ENCODE data around the gene NEUROD4. TPM values are rescaled to one million over a fixed set of nuclear protein-coding genes. Genes with fewer than 3 reads are reported as not detected.

Gene NEUROD4
- total RNA-seq, 1 experiment from 2014 or later = not detected

GRCh38 chr12:55037351-55037987, 17.7 kb downstream of the NEUROD4 start:
- no peak for DNase-seq
- Histone ChIP-seq H3K27me3 (ENCODE audit: low read length) (no peaks in the 10 kb centered on the region), H3K9ac (ENCODE audit: low read length) (no peak overlapping the region), H2AFZ (ENCODE audit: low read length) (no peak overlapping the region), H4K20me1 (ENCODE audit: insufficient read depth, low read depth, low read length) (no peaks in the 10 kb centered on the region), H3K27ac (ENCODE audit: low read length) (no peak overlapping the region), H3K9me2 (replicated peaks; ENCODE audit: insufficient read depth, low read length) (no peaks in the 10 kb centered on the region), H3K36me3 (ENCODE audit: insufficient read depth, low read length) (no peaks in the 10 kb centered on the region), H3K4me1 (ENCODE audit: low read length) (no peaks in the 10 kb centered on the region), H3K4me2 (ENCODE audit: low read depth, low read length, poor library complexity, severe bottlenecking) (no peak overlapping the region), H3K4me3 (ENCODE audit: low read length) (no peak overlapping the region), H3K9me3 (ENCODE audit: low read length) (no peaks in the 10 kb centered on the region), H3K79me2 (ENCODE audit: low read length) (no peaks in the 10 kb centered on the region)

GRCh38 chr12:55039395-55040354, 19.9 kb downstream of the NEUROD4 start:
- no peaks in the 10 kb centered on the region for H3K27me3 ChIP-seq (ENCODE audit: low read length)
- no peaks in the 10 kb centered on the region for H4K20me1 ChIP-seq (ENCODE audit: insufficient read depth, low read depth, low read length)
- H3K4me3 ChIP-seq (ENCODE audit: low read length) = no peak overlapping the region
- DNase-seq = no peak
- H3K4me2 ChIP-seq (ENCODE audit: low read depth, low read length, poor library complexity, severe bottlenecking) = no peak overlapping the region
- no peaks in the 10 kb centered on the region for H3K36me3 ChIP-seq (ENCODE audit: insufficient read depth, low read length)
- H3K9me2 ChIP-seq (replicated peaks; ENCODE audit: insufficient read depth, low read length) = no peaks in the 10 kb centered on the region
- H2AFZ ChIP-seq (ENCODE audit: low read length) = no peak overlapping the region
- no peaks in the 10 kb centered on the region for H3K4me1 ChIP-seq (ENCODE audit: low read length)
- H3K79me2 ChIP-seq (ENCODE audit: low read length) = no peaks in the 10 kb centered on the region
- no peak overlapping the region for H3K27ac ChIP-seq (ENCODE audit: low read length)
- no peaks in the 10 kb centered on the region for H3K9me3 ChIP-seq (ENCODE audit: low read length)
- no peak overlapping the region for H3K9ac ChIP-seq (ENCODE audit: low read length)

DNA sequence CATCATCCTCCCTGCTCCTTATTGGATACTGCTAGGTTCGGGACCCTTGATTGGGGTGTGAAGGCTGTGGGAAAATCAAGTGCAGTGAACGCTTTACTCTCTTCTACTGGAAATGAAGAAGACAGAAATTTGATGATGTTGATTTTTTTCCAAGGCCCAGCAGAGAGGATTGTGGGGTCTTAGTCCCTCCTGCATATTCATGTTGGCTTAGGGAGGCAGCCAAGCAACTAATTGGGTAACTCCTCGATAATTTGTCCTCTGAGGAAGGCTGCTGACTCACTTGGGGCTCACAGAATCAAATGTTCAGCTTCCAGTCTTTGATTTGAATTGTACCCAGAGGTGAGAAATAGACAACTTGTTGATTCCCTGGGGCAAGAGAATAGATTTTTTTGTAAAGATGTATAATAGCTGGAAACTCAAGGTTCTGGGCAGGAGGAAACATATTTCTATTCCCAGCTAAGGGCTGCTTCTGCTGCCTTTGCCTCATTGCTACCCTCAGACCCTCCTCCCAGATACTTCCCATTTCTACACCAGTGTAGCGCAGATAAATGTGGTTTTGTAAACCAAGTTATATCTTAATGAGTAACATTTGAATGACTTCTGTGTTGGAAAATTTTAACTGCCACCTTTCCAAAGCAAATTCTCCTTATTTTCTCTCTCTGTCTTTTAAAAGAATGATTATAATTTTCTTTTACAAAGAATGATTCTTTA, 21.7 kb downstream of the NEUROD4 start:
- Histone ChIP-seq H3K27ac (ENCODE audit: low read length) (no peak overlapping the region), H3K27me3 (ENCODE audit: low read length) (no peaks in the 10 kb centered on the region), H4K20me1 (ENCODE audit: insufficient read depth, low read depth, low read length) (no peaks in the 10 kb centered on the region), H3K79me2 (ENCODE audit: low read length) (no peaks in the 10 kb centered on the region), H2AFZ (ENCODE audit: low read length) (no peak overlapping the region), H3K4me3 (ENCODE audit: low read length) (no peak overlapping the region), H3K9me2 (replicated peaks; ENCODE audit: insufficient read depth, low read length) (no peaks in the 10 kb centered on the region), H3K4me2 (ENCODE audit: low read depth, low read length, poor library complexity, severe bottlenecking) (no peak overlapping the region), H3K4me1 (ENCODE audit: low read length) (no peaks in the 10 kb centered on the region), H3K9ac (ENCODE audit: low read length) (no peak overlapping the region), H3K9me3 (ENCODE audit: low read length) (no peaks in the 10 kb centered on the region), H3K36me3 (ENCODE audit: insufficient read depth, low read length) (no peaks in the 10 kb centered on the region)
- no peak for DNase-seq

- H3K4me1 ChIP-seq (ENCODE audit: low read length) = no peaks in the 10 kb centered on the region
- no peak for DNase-seq
- no peaks in the 10 kb centered on the region for H3K27me3 ChIP-seq (ENCODE audit: low read length)
- no peak overlapping the region for H2AFZ ChIP-seq (ENCODE audit: low read length)
- H3K9ac ChIP-seq (ENCODE audit: low read length) = no peak overlapping the region
- no peaks in the 10 kb centered on the region for H3K79me2 ChIP-seq (ENCODE audit: low read length)
- H4K20me1 ChIP-seq (ENCODE audit: insufficient read depth, low read depth, low read length) = no peaks in the 10 kb centered on the region
- H3K4me2 ChIP-seq (ENCODE audit: low read depth, low read length, poor library complexity, severe bottlenecking) = no peak overlapping the region
- H3K36me3 ChIP-seq (ENCODE audit: insufficient read depth, low read length) = no peaks in the 10 kb centered on the region
- H3K9me2 ChIP-seq (replicated peaks; ENCODE audit: insufficient read depth, low read length) = no peaks in the 10 kb centered on the region
- no peak overlapping the region for H3K4me3 ChIP-seq (ENCODE audit: low read length)
- no peak overlapping the region for H3K27ac ChIP-seq (ENCODE audit: low read length)
- no peaks in the 10 kb centered on the region for H3K9me3 ChIP-seq (ENCODE audit: low read length)
These were observed 23.8 kb downstream of the NEUROD4 start for GRCh38 chr12:55043542-55043941.

GRCh38 chr12:55044135-55044534, 24.4 kb downstream of the NEUROD4 start:
- Histone ChIP-seq H3K4me1 (ENCODE audit: low read length) (no peaks in the 10 kb centered on the region), H3K9ac (ENCODE audit: low read length) (no peak overlapping the region), H3K79me2 (ENCODE audit: low read length) (no peaks in the 10 kb centered on the region), H3K9me2 (replicated peaks; ENCODE audit: insufficient read depth, low read length) (no peaks in the 10 kb centered on the region), H3K9me3 (ENCODE audit: low read length) (no peaks in the 10 kb centered on the region), H3K27me3 (ENCODE audit: low read length) (no peaks in the 10 kb centered on the region), H3K36me3 (ENCODE audit: insufficient read depth, low read length) (no peaks in the 10 kb centered on the region), H4K20me1 (ENCODE audit: insufficient read depth, low read depth, low read length) (no peaks in the 10 kb centered on the region), H3K4me3 (ENCODE audit: low read length) (no peak overlapping the region), H3K4me2 (ENCODE audit: low read depth, low read length, poor library complexity, severe bottlenecking) (no peak overlapping the region), H3K27ac (ENCODE audit: low read length) (no peak overlapping the region), H2AFZ (ENCODE audit: low read length) (no peak overlapping the region)
- DNase-seq = no peak

DNA sequence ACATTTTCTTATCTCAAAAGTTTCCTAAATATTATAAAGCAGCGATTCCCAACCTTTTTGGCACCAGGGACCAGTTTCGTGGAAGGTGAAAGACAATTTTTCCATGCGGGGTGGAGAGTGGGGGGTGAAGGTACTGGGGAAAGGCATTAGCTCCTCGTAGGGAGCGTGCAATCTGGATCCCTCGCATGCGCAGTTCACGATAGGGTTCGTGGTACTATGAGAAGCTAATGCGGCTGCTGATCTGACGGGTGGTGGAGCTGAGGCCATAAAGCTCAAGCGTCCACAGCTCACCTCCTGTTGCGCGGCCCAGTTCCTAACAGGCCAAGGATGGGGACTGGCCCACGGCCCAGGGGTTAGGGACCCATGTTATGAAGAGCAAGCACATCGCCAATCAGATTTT, 29.9 kb downstream of the NEUROD4 start:
- H3K36me3 ChIP-seq (ENCODE audit: insufficient read depth, low read length) = no peaks in the 10 kb centered on the region
- no peak for DNase-seq
- H3K4me3 ChIP-seq (ENCODE audit: low read length) = no peak overlapping the region
- H3K4me2 ChIP-seq (ENCODE audit: low read depth, low read length, poor library complexity, severe bottlenecking) = no peak overlapping the region
- no peaks in the 10 kb centered on the region for H3K4me1 ChIP-seq (ENCODE audit: low read length)
- H3K27ac ChIP-seq (ENCODE audit: low read length) = no peak overlapping the region
- H3K9me2 ChIP-seq (replicated peaks; ENCODE audit: insufficient read depth, low read length) = no peaks in the 10 kb centered on the region
- H3K9ac ChIP-seq (ENCODE audit: low read length) = no peak overlapping the region
- no peaks in the 10 kb centered on the region for H3K9me3 ChIP-seq (ENCODE audit: low read length)
- no peaks in the 10 kb centered on the region for H3K27me3 ChIP-seq (ENCODE audit: low read length)
- no peaks in the 10 kb centered on the region for H4K20me1 ChIP-seq (ENCODE audit: insufficient read depth, low read depth, low read length)
- H3K79me2 ChIP-seq (ENCODE audit: low read length) = no peaks in the 10 kb centered on the region
- no peak overlapping the region for H2AFZ ChIP-seq (ENCODE audit: low read length)

- no peaks in the 10 kb centered on the region for H3K4me1 ChIP-seq (ENCODE audit: low read length)
- DNase-seq = no peak
These were observed 31.6 kb downstream of the NEUROD4 start for GRCh38 chr12:55051197-55051947.

More at GRCh38 chr12:55051197-55051947, 31.6 kb downstream of the NEUROD4 start:
- Histone ChIP-seq H3K36me3 (ENCODE audit: insufficient read depth, low read length) (no peaks in the 10 kb centered on the region), H4K20me1 (ENCODE audit: insufficient read depth, low read depth, low read length) (no peaks in the 10 kb centered on the region), H3K79me2 (ENCODE audit: low read length) (no peaks in the 10 kb centered on the region), H3K9me3 (ENCODE audit: low read length) (no peaks in the 10 kb centered on the region), H3K27me3 (ENCODE audit: low read length) (no peaks in the 10 kb centered on the region), H3K27ac (ENCODE audit: low read length) (no peak overlapping the region), H3K9me2 (replicated peaks; ENCODE audit: insufficient read depth, low read length) (no peaks in the 10 kb centered on the region), H2AFZ (ENCODE audit: low read length) (no peak overlapping the region), H3K9ac (ENCODE audit: low read length) (no peak overlapping the region), H3K4me3 (ENCODE audit: low read length) (no peak overlapping the region), H3K4me2 (ENCODE audit: low read depth, low read length, poor library complexity, severe bottlenecking) (no peak overlapping the region)

Data from Karpas-422 (cell line).